Stimulated activated CD4-positive, alpha-beta T cell treated with anti-CD3 and anti-CD28 coated beads, Interleukin-4, amount 100 ng/mL, for 24 hours (primary cell): ENCODE measurements around the gene FBXO44.

Experiments
- DNase-seq: peaks from one replicate; pipeline ENCODE4 v3.0.0-alpha.2; 2020

The FBXO44 gene

DNA sequence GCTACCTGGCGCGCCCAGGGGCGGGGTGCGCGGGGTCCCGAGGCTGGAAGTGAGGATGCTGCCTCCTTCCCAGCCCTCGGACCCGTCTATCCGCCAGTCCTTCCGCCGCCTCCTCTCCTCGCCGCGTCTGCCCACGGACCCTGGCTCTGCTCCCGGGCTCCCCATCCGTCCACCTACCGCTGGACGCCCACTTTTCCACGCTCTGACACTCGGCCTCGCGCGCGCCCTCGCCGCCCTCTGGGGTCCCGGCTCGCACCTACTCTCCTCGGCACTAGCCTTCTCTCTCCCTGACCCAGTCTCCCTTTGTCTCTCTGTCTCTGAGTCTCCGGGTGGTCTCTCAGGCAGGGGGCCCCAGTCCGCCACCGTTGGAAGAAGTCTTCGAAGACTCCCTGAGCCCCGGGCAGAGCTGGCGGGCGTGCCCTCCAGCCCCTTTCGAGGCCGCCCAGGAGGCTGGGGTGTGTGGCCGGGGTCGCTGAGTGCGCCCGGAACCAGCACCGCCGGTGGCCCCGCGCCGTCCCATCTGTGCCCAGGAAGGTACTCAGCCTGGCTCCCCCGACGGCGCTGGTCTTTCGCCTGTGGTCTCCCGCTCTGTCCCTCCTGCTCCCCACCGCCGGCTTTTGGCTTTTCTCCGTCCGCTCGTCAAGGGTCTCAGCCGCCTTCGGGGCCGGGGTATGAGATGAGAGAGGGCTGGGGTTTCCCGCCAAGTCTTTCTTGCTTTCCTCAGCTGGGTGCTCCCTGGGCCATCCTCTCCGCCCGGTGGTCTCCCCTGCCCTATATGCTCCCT, 37.4 kb downstream of the FBXO44 start:
- DNase-seq, result no peak

DNA sequence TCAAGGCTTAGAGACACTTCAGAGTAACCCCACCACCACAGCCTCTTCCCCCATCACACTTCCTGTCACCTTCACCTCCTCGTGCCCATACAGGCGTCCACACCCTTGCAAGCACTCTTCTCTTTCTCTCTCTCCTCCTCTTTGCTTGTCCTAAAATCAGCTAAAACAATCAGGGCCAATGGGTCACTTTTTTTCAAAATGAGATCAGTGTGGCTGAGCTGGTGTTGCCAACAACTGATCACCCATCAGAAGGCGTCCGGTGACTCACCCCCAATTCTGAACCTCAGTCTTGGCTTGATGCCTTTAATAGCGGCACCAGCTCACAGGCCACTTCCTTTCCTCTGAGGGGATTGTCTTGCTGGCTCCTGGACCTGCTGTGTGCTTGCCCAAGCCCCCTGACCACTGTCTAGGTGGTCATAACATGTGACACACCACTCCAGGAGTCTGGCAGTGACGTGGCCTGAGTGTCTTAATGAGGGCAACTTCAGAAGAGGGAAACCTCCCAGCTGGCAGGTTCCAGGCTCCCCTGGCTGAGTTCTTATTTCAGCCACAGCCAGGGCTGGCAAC, 38.4 kb downstream of the FBXO44 start:
- peak; percentile 41 for DNase-seq

DNA sequence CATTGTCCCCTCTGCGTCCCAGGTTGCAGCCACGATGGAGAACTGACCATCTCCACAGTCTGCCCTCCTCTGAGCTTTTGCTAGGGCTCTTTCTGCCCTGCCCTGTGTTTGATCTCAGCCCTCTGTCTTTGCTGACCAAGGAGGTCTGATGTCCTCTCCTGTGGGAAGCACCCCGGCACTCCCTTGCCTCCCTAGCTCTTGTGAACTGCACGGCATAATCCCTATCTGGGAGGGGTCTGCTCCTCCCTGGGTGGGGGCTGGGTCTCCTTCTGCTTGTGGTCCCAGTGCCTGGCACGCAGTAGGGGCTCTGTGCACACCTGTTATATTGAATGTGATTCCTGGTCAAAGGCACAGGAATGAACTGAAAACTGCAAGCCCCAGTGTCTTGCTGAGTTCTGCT, 39.2 kb downstream of the FBXO44 start:
- no peak for DNase-seq

DNA sequence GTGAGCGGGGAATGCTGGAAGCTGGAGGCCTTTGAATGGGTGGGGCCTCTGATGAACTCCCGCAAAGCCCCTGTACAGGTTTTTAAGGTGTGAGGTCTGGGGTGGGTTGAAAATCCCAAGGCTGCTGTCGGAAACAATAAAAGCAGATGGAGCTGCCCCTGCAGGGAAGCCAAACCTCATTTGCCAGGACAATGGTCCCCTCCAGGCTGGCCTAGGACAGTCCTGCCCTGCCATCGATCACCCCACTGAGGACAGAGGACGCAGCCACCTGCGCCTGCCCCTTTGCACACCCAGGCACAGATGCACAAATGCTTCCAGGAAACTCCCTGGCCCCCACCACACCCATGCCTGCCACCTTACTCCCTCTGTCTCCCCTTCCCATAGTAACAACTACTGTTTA, 41.2 kb downstream of the FBXO44 start:
- DNase-seq, result no peak

DNA sequence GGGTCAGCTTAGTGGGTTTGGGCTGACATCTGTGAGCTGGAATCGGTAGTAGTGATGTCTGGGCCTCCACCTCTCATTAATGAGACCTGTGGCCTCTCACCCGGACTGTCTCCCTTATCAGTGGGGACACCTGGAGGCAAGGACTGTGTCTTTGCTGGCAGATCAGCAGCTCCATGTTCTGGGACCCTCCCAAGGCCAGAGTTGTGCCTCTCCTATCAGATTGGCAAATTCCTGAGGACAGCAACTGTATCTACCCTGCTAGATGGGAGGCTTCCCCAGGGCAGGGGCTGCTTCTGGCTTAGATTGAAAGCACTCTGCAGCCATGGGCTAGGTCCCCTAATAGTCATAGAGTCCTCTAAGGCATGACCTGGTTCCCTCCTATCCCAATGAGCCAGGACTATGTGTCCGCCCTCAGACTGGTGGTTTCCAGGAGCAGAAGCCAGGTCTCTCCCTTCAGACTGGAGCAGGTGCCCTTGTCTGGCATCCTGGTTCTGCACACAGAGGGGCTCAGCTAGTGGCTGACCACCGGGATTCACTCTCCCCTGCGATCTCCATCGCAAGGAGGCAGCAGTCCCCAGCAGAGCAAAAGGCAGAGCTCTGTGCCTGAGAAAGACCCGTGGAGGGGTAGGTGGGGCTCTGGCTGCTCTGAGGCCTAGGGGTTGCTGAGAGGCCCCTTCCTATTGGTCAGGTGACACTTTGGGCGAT, 42.7 kb downstream of the FBXO44 start:
- DNase-seq, result no peak

DNA sequence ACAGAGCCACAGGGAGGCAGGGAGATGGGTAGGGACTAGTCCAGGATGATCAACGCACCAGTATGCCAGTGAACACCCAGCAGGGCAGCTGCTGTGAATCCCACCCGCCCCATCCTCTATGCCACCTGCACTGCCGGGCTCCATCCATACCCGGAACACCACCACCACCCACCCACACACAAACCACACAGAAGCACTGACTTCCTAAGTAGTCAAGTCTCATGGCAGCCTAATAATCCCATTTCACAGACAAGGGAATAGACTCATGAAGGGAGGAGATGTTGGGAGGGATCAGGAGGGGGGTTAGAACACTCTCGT, 43.2 kb downstream of the FBXO44 start:
- DNase-seq, result no peak

DNA sequence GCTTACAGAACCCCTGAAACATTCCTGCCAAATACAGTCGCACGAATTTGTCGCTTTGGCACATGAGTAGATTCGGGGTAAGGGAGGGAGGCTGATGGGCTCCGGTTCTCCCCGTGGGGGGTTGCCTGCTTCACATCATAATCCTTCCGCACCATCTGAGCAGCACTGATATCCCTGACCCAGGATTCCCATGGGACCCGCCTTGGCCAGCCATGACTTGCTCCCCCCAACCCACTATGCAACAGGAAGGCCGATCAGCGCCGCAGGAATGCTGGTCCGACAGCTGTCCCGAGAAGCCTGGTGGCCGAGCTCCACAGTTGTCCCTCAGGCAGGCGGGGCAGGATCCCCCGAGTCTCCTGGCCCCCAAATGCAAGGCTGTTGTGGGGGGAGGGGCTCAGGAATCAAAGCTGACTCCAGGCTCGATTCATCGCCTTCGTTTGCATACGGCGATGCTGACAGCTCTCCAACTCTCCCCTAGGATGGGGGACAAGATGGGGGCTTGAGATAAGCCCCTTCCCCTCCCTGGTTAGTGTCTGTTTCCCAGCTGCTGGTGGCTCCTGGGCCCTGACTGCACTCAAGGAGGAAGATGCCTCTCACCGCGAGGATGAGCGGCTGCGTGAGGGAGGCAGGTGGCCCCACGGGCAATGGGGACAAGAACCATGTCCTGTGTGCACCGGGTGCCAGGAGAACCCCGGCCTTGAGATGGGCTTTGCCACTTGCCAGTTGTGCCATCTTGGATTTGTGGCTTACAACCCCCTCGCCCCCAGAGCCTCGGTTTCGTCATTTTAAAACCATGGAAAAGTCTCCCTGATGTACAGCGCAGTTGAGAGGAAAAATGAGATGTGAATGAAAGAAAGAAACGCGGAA, 46.2 kb downstream of the FBXO44 start:
- no peak for DNase-seq

DNA sequence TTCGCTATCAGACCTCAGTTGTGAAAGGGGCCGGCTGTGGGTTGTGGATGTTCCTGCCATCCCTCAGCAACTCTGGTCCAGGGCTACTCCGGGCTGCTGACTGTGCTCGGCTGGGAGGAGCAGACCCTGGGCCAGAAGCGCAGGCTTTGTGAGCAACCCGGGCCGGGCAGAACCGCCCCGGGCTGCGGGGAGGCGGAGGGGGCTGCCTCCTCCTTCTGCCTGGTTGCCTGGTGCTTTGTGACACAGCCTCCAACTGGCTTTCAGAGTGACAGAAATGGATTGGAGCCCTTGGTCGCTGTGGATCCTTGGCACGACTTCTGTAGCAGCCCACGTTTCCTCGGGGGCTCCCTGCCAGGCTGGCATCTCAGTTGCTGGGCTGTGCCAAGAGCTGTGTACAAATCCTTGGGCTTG, 46.9 kb downstream of the FBXO44 start:
- no peak for DNase-seq

DNA sequence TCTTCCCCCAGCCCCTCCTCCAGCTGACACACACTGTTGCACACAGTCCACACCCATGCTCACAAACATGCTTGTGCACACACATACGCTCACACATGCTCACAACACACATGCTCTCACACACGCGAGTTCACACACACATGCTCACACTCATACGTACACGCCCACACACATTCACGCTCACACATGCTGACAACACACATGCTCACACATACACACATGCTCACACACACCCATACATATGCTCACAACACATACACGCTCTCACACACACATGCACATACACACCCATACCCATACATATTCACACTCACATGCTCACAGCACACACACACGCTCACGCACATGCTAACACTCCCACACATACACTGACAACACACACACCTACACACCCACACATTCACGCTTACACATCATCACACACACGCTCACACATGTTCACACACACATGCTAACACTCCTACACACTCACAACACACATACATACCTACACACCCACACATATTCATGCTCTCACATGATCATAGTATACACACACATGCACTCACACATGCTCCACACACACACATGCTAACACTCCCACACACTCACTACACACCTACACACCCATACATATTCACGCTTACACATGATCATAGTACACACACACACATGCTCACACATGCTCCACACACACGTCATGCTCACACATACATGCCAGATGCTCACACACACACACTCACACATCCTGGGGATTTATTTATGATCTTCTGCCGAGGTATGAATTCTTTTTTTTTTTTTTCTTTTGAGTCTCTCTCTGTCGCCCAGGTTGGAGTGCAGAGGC, 47.5 kb downstream of the FBXO44 start:
- no peak for DNase-seq

DNA sequence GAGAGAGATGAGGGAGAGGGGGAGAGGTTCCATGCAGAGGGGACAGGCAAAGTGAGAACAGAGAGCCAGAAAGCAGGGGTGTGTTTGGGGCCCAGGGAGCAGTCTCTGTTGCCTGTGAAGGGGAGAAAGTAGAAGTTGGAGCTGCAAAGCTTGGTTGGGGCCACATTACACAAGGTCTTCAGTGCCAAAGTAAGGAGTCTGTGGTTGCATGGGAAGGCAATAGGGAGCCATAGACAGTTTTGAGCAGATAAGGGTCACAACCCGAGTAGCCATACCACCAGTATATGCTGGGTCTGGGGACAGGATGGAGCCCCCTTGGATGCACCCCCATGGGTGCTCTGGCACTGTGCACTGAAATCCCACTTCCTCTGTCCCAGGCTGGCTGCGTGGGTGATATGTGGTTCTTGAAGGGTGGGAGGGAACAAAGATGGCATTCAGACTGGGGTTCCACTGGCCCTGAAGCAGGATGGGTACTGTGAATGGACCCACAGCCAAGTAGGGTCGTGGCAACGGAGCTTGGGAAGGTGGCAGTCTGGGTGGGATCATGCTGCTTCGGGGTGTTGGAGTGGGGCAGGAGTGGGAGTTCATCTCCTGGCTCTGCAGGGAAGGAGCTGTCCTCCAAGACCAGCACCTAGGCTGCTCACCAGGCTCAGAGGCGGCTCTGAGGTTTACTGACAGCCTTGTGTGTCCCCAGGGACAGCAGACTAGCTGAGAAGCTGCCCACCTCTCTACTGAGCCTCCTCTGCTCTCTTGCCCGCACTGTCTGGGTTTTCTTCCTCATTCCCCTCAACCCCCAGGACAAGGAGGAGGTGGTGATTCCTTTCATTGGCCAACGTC, 48.9 kb downstream of the FBXO44 start:
- DNase-seq, result no peak

DNA sequence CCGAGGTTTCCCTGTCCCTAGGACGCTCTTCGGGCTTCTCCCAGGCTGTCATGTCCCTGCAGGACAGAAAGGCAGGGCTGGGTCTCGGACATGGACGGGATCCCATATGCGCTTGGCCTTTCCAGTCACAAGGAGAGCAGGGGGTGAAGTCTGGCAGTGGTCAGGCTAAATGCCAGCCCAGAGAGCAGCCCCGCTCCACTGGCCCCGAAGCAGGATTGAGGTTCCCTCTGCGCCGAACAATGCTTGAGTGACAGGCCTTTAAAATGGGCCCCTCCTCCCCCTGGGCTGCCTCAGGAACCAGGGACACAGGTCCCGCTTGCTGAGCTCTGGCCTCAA, 49.5 kb downstream of the FBXO44 start:
- DNase-seq, result no peak

DNA sequence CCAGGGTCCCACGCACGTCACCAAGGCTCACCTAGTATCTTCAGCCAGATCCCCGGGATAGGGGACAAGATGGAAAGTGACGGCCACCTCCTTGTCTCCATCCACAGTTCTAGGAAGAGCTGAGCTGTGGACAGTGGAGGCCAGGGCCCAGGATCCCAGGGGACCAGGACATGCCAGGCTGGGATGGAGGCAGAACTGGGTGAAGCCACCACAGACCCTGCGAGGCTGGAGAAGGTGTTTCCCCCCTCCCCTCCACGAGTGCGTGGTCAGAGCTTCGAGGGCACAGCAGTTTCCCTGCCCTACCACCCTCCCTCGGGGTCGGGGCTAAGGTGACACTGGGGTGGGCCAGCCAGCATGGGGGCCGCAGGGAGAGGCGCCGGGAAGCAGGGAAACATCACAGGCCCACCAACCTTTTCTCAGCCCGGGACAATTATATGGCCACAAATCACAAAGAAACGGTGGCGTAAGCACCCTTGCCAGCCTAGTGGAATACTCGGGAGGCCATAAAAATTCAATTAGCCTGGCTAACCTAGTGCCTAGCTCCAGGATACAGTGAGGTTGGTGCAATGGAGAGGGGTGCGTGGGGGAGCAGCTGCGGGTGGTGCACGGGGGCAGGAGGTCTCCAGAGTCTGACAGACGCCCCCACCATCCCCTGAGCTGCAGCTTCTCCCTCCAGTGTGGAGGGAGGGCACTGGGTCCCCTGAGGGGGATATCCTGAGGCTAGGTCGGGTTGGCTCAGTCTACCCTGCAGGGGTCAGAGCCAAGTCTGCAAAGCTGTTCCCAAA, 50.2 kb downstream of the FBXO44 start:
- DNase-seq, result no peak

DNA sequence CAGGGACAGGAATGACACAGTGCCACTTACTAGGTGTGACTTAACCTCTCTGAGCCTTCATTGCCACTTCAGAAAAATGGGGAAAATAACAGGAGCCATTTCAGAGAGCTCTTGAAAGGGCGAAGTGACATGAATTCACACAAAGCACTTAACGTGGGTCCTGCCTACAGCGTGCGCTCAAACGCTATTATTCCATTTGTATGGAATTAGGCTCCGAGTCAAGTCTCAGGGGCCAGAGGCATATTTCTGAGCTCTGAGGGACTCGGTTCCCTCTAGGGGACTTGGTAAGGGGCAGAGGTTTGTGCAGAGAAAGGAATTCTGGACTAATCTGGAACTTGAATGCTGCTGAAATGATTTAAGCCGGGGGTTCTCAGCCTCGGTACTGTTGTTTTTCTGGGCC, 50.9 kb downstream of the FBXO44 start:
- DNase-seq, result no peak

DNA sequence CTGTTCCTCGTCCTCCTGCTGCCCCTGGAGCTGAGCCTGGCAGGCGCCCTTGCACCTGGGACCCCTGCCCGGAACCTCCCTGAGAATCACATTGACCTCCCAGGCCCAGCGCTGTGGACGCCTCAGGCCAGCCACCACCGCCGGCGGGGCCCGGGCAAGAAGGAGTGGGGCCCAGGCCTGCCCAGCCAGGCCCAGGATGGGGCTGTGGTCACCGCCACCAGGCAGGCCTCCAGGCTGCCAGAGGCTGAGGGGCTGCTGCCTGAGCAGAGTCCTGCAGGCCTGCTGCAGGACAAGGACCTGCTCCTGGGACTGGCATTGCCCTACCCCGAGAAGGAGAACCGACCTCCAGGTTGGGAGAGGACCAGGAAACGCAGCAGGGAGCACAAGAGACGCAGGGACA, 51.6 kb downstream of the FBXO44 start:
- no peak for DNase-seq

DNA sequence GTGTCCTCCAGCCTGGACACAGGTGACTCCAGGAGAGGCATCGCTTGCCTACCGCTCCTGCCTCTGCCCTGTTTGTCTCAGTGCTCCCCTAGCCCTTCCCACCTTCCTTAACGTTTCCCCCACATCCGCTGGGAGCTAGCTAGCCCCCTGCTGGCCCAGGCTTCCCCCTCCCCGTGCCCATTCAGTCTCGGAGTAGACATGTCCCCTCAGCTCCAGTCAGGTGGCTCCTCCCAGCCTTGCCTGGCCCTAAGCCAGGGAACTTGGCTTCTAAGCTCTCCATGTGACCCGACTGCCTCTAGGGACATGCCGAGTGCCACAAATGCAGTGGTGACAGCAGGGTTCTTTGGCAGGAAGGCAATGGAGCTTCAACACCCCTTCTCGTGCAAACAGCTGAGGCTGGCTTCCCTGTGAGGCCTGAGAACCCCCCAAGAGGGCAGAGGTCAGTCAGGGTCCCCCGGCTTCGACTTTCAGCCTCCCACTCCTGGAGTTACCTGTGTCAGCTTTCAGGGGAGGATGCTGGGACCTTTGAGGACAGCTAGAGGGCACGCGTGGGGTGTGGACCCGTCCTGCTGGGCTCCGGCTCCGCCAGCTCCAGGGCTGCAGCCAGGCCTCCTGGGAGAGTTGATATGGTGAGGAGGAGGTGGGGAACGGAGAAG, 53.1 kb downstream of the FBXO44 start:
- no peak for DNase-seq

DNA sequence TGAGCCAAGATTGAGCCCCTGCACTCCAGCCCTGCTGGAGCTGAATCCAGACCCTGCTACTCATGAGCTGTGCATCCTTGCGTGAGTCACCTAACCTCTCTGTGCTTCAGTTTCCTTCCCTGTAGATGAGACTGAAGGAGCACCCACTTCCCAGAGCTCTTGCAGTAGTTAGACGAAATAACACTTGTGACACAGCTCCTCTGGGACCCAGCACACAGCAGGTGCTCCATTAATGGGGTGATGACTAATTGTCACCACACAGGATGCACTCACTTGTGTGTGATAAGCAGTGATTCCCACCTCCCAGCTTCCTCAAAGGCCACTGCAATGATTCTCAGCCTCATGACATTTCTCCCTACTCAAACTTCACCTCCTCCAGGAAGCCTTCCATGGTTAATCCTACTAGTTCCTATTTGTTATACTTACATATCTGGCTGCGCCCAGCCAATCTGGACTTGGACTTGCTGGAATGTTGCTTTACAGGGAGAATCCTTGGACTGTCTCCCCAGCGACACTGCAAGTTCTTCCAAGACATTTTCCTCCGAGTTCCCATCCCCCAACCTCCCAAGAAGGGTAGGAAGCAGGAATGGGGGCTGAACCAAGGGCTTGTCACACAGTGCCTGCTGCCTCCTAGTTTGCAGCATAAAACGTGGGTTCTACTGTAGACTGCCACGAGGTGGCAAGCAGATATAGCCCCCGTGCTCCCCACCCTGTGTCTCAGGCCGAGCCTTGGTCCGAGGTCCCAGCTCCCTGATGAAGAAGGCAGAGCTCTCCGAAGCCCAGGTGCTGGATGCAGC, 54.1 kb downstream of the FBXO44 start:
- DNase-seq, result no peak

DNA sequence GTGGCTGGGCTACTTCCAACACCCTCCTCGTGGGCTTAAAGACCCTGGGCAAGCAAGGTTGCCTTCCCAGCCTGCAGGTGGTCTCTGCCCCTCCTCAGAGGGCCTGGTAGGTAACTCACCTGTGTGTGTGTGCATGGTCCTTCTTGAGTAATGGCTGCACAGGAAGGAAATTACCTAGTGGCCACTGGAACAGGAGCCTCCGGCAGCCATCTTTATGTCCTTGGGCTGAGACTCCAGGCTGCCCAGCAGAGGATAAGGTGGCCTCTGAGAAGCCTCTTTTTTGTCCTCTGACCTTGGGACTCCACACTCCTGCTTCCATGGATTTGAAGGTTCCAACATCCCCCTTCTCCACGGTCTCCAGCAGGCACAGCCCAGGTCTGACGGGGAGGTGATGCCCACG, 56.8 kb downstream of the FBXO44 start:
- DNase-seq, result no peak

DNA sequence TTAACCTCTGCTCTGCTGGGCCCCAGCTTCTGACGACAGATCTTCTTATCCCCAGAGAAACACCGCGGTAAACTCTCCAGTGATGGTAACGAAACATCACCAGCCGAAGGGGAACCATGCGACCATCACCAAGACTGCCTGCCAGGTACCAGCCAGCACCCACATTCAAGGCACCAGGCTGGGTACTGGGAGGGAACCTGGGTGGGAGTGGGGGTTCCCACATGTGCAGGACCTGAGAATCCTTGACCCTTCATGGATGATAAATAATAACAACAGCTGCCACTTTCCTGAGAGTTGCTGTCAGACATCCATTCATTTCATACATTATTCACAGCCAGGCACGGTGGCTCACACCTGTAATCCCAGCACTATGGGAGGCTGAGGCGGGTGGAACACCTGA, 57.6 kb downstream of the FBXO44 start:
- no peak for DNase-seq
